ENCODE measurements around the gene TMEM205. TPM values are rescaled to one million over a fixed set of nuclear protein-coding genes. Genes with fewer than 3 reads are reported as not detected.
"Not testable (repeated sequence)": the region's sequence is repeated elsewhere in the genome, so short reads cannot be mapped to it uniquely, and the experiment has no call there.

Gene TMEM205
- polyA plus RNA-seq, 1 donor from 2014 or later = 101 TPM

- H3K4me1 Mint-ChIP-seq = peaks cover 0 to 2% (median 0%) of the 10 kb centered on the region in 3 donors
- H3K27me3 Mint-ChIP-seq = peaks cover 3% of the 10 kb centered on the region
- no peaks in the 10 kb centered on the region for H3K36me3 Mint-ChIP-seq
- H3K9me3 Mint-ChIP-seq = no peaks in the 10 kb centered on the region
- H3K27ac Mint-ChIP-seq = no peak overlapping the region
- no peak overlapping the region for H3K4me3 Mint-ChIP-seq
Measured at GRCh38 chr19:11361037-11361770, 15.1 kb upstream of the TMEM205 start.

DNA sequence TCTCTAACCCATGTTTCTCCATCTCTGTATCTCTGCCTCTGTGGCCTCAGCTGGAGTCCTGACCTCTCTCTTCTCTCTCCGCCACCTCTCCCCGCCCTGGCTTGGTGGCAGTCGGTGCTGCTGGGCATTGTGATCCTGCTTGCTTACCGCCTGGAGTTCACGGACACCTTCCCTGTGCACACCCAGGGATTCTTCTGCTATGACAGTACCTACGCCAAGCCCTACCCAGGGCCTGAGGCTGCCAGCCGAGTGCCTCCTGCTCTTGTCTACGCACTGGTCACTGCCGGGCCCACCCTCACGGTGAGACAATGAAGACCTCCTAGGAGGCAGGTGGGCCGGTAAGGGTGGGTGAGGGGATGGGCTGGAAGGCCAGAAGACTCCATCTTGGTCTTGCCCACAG lies 13.4 kb upstream of the TMEM205 start:
- no peak overlapping the region for H3K4me3 Mint-ChIP-seq
- peak overlapping the region in 1 of 3 donors; percentile 76 for H3K27ac Mint-ChIP-seq

DNA sequence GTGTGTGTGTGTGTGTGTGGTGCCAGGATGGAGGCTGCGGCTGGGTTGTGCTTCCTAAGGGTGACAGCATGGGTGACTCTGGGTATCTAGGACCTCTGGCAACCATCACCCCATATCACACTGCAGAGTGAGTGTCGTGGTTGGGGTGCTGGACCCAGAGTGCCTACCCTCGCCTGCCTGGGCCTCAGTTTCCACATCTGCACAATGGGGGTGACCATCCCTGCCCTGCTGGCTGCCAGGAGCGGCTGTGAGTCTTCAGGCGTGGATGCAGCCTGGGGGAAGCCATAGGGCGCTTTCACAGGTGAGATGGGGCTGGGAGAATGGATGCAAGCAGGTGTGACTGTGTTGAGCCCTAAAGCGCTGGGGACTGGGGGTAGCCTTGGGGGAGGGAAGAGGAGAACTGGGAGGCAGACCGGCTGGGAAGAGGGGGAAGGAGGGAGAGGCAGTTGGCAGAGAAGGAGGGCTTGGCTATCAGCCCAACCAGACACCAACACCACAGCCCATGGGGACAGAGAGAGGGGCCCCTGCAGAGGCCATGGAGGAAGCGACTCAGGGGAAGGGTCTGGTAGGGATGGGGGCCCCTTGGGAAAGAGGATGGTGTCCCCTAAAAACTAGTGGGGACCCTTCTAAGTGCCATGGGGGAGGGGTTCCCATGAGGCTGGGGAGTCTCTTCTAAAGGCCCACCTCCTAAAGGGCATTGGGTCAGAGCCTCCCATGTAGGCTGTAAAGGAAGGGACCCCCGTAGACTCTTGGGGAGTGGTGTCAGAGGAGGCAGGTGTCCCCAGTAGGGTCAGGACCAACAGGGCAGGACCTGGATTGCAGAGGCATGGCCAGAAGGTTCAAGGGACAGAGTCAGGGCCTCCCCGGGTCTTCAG lies 10.8 kb upstream of the TMEM205 start:
- no peak overlapping the region for H3K27ac Mint-ChIP-seq
- peak overlapping the region in 1 of 4 donors; percentile 49 for H3K4me3 Mint-ChIP-seq
- peaks cover 0 to 9% (median 4%) of the 10 kb centered on the region in 3 donors for H3K4me1 Mint-ChIP-seq

More for the DNA sequence above, 13.4 kb upstream of the TMEM205 start:
- Mint-ChIP-seq H3K27me3 (peaks cover 8% of the 10 kb centered on the region), H3K9me3 (no peaks in the 10 kb centered on the region), H3K36me3 (no peaks in the 10 kb centered on the region), H3K4me1 (peaks cover 0 to 9% (median 4%) of the 10 kb centered on the region in 3 donors)

GRCh38 chr19:11356074-11356397 lies 10.0 kb upstream of the TMEM205 start:
- H3K27ac Mint-ChIP-seq = peak overlapping the region in 1 of 3 donors; percentile 94
- H3K27me3 Mint-ChIP-seq = peaks cover 8% of the 10 kb centered on the region
- H3K4me1 Mint-ChIP-seq = peaks cover 0 to 9% (median 4%) of the 10 kb centered on the region in 3 donors
- H3K4me3 Mint-ChIP-seq = peak overlapping the region in 3 of 4 donors; percentile 47 to 69 (median 59)
- no peaks in the 10 kb centered on the region for H3K9me3 Mint-ChIP-seq
- H3K36me3 Mint-ChIP-seq = no peaks in the 10 kb centered on the region

More for the DNA sequence above, 10.8 kb upstream of the TMEM205 start:
- peaks cover 8% of the 10 kb centered on the region for H3K27me3 Mint-ChIP-seq
- H3K9me3 Mint-ChIP-seq = no peaks in the 10 kb centered on the region
- no peaks in the 10 kb centered on the region for H3K36me3 Mint-ChIP-seq

GRCh38 chr19:11355160-11356073 lies 9.3 kb upstream of the TMEM205 start, which contains the start of gene PLPPR2:
PLPPR2 (plus strand) TSS chr19:11355432; CDS start chr19:11357674, 2,242 bp downstream.
- H3K4me1 Mint-ChIP-seq = peaks cover 0 to 9% (median 4%) of the 10 kb centered on the region in 3 donors
- no peaks in the 10 kb centered on the region for H3K36me3 Mint-ChIP-seq
- H3K4me3 Mint-ChIP-seq = peak within 1 kb of the TSS; percentile 14 to 74 (median 53)
- H3K27me3 Mint-ChIP-seq = peaks cover 8% of the 10 kb centered on the region
- peak within 1 kb of the TSS in 1 of 3 donors; percentile 94 for H3K27ac Mint-ChIP-seq
- no peaks in the 10 kb centered on the region for H3K9me3 Mint-ChIP-seq

DNA sequence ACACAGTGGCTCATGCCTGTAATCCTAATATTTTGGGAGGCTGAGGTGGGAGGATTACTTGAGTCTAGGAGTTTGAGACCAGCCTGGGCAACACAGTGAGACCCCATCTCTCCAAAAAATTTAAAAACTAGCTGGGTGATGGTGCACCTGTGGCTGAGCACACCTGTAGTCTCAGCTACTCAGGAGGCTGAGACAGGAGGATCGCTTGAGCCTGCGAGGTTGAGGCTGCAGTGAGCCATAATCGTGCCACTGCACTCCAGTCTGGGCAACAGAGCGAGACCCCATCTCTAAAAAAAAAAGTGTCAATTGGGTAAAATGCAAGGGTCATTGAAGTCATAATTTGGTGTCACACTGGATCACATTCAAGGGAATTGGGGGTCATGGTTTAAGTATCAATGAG lies 8.0 kb upstream of the TMEM205 start:
- H3K27ac Mint-ChIP-seq, H3K4me1 Mint-ChIP-seq, H3K27me3 Mint-ChIP-seq, H3K9me3 Mint-ChIP-seq, H3K36me3 Mint-ChIP-seq: not testable (repeated sequence)
- peak overlapping the region in 1 of 4 donors; percentile 14 for H3K4me3 Mint-ChIP-seq

GRCh38 chr19:11349171-11349570 lies 3.1 kb upstream of the TMEM205 start:
- Mint-ChIP-seq H3K27me3 (no peaks in the 10 kb centered on the region), H3K27ac (peak overlapping the region in 1 of 3 donors; percentile 59), H3K4me1 (peaks cover 11 to 20% (median 19%) of the 10 kb centered on the region in 3 donors), H3K36me3 (peaks cover 4% of the 10 kb centered on the region), H3K9me3 (peaks cover 0 to 2% (median 0%) of the 10 kb centered on the region in 3 donors), H3K4me3 (peak overlapping the region in 2 of 4 donors; percentile 56 to 77)

GRCh38 chr19:11347546-11348039 lies 1.5 kb upstream of the TMEM205 start:
- peaks cover 11 to 20% (median 19%) of the 10 kb centered on the region in 3 donors for H3K4me1 Mint-ChIP-seq
- H3K4me3 Mint-ChIP-seq = peak overlapping the region; percentile 89 to 100 (median 98)
- H3K9me3 Mint-ChIP-seq = peaks cover 0 to 2% (median 0%) of the 10 kb centered on the region in 3 donors
- H3K36me3 Mint-ChIP-seq = peaks cover 4% of the 10 kb centered on the region
- peak overlapping the region in 2 of 3 donors; percentile 79 to 93 for H3K27ac Mint-ChIP-seq
- no peaks in the 10 kb centered on the region for H3K27me3 Mint-ChIP-seq

DNA sequence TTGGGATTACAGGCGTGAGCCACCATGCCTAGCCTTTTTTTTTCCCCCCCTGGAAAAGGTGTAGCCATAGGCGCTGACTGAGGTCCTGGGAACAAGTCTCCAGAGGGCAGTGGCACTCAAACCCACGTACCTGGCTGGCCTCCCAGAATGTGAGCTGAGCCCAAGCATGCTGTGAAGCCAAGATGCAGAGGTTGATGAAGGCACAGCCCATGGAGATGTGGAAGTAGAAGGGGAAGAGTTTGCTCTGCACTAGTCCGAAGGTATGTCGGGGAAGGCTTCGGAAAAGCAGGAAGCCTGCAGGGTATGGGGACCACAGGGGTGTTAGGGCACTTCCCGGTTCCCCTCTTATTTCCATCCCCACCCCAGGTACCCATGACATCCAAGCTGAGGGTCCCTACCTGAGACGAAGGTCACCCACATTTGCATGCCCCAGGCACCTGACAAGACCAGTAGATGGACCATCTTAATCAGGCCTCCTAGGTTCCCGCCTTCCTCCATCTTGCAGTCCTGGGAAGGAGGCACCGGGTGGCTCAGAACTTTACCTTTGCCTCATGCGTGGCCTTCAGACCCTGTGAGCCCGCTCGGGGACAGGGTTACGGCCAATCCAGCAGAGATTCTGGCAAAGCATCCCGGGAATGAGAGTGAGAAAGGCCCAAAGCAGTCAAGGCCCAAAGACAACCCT lies 805 bp downstream of the TMEM205 start:
- H3K9me3 Mint-ChIP-seq = peaks cover 0 to 2% (median 0%) of the 10 kb centered on the region in 3 donors
- H3K27ac Mint-ChIP-seq = peak overlapping the region; percentile 79 to 85 (median 81)
- peaks cover 4% of the 10 kb centered on the region for H3K36me3 Mint-ChIP-seq
- peaks cover 11 to 21% (median 20%) of the 10 kb centered on the region in 3 donors for H3K4me1 Mint-ChIP-seq
- no peaks in the 10 kb centered on the region for H3K27me3 Mint-ChIP-seq
- peak overlapping the region; percentile 89 to 100 (median 98) for H3K4me3 Mint-ChIP-seq

GRCh38 chr19:11342429-11342828 lies 3.6 kb downstream of the TMEM205 start:
- Mint-ChIP-seq H3K9me3 (no peaks in the 10 kb centered on the region), H3K4me3 (peak overlapping the region in 2 of 4 donors; percentile 42 to 60), H3K4me1 (peaks cover 19 to 28% (median 27%) of the 10 kb centered on the region in 3 donors), H3K27me3 (no peaks in the 10 kb centered on the region), H3K27ac (peak overlapping the region in 1 of 3 donors; percentile 59), H3K36me3 (peaks cover 1% of the 10 kb centered on the region)

DNA sequence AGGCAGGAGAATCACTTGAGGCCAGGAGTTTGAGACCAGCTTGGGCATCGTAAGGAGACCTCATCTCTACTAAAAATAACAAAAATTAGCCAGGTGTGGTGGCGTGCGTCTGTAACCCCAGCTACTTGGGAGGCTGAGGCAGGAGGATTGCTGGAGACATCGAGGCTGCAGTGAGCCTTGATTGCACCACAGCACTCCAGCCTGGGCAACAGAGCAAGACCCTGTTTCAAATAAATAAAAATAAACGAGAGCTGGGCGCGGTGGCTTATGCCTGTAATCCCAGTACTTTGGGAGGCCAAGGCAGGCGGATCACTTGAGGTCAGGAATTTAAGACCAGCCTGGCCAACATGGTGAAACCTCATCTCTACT lies 6.0 kb downstream of the TMEM205 start:
- peaks cover 12 to 13% (median 12%) of the 10 kb centered on the region in 3 donors for H3K4me1 Mint-ChIP-seq
- peak overlapping the region; percentile 83 to 94 (median 90) for H3K4me3 Mint-ChIP-seq
- not testable (repeated sequence) for H3K9me3 Mint-ChIP-seq, H3K27me3 Mint-ChIP-seq, H3K36me3 Mint-ChIP-seq
- H3K27ac Mint-ChIP-seq = peak overlapping the region; percentile 47 to 73 (median 62)

GRCh38 chr19:11339254-11340098 lies 6.6 kb downstream of the TMEM205 start, which contains the start of gene RAB3D:
RAB3D (minus strand) TSS chr19:11339657; CDS start chr19:11337399, 2,258 bp downstream.
- H3K27ac Mint-ChIP-seq = peak within 1 kb of the TSS; percentile 62 to 88 (median 70)
- no peaks in the 10 kb centered on the region for H3K9me3 Mint-ChIP-seq
- H3K36me3 Mint-ChIP-seq = peaks cover 5% of the 10 kb centered on the region
- peak within 1 kb of the TSS; percentile 83 to 94 (median 90) for H3K4me3 Mint-ChIP-seq
- H3K4me1 Mint-ChIP-seq = peaks cover 11 to 12% (median 11%) of the 10 kb centered on the region in 3 donors
- no peaks in the 10 kb centered on the region for H3K27me3 Mint-ChIP-seq
